Neural progenitor cell (in vitro differentiated cells): ENCODE results near the gene SH3PXD2B.

Experiments
- EZH2 ChIP-seq: fragments of 200-600 bp; sonication (generic); IDR thresholded peaks from 2 replicates; pipeline ENCODE4 v1.6.1; 2017; ENCODE audit warnings: antibody characterized with exemption, mild to moderate bottlenecking, moderate library complexity
- EZH2phosphoT487 ChIP-seq: fragments of 200-600 bp; sonication (generic); IDR thresholded peaks from 2 replicates; pipeline ENCODE4 v1.6.1; 2017; ENCODE audit warnings: antibody characterized with exemption
- TF ChIP-seq, protein P1 (sequence below): fragments of 200-600 bp; sonication (generic); IDR thresholded peaks from 2 replicates; pipeline ENCODE4 v1.5.1; 2017; ENCODE audit warnings: antibody characterized with exemption, mild to moderate bottlenecking

DNA sequence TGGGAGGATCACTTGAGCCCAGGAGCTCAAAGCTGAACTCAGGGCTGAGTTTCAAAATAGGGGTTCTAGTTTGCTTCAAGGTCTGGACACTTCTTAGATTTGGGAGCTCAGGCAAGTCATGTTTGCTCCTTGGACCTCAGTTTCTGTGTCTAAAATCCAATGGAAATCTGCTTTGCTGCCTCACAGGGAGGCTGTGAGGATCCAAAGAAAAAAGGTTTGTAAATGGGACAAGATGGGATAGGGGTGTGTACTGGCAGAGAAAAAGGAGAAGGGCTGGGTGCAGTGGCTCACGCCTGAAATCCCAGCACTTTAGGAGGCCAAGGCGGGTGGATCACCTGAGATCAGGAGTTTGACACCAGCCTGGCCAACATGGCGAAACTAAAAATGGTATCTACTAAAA is 39.6 kb upstream of the SH3PXD2B start:
- TF ChIP-seq, protein P1, sequence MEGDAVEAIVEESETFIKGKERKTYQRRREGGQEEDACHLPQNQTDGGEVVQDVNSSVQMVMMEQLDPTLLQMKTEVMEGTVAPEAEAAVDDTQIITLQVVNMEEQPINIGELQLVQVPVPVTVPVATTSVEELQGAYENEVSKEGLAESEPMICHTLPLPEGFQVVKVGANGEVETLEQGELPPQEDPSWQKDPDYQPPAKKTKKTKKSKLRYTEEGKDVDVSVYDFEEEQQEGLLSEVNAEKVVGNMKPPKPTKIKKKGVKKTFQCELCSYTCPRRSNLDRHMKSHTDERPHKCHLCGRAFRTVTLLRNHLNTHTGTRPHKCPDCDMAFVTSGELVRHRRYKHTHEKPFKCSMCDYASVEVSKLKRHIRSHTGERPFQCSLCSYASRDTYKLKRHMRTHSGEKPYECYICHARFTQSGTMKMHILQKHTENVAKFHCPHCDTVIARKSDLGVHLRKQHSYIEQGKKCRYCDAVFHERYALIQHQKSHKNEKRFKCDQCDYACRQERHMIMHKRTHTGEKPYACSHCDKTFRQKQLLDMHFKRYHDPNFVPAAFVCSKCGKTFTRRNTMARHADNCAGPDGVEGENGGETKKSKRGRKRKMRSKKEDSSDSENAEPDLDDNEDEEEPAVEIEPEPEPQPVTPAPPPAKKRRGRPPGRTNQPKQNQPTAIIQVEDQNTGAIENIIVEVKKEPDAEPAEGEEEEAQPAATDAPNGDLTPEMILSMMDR: no peak
- TF ChIP-seq EZH2: no peak
- no peak for TF ChIP-seq EZH2phosphoT487
